ENCODE data around the gene MLC1. TPM values are rescaled to one million over a fixed set of nuclear protein-coding genes. Genes with fewer than 3 reads are reported as not detected.

The MLC1 gene
- total RNA-seq, 4 donors from 2014 or later, result not detected

DNA sequence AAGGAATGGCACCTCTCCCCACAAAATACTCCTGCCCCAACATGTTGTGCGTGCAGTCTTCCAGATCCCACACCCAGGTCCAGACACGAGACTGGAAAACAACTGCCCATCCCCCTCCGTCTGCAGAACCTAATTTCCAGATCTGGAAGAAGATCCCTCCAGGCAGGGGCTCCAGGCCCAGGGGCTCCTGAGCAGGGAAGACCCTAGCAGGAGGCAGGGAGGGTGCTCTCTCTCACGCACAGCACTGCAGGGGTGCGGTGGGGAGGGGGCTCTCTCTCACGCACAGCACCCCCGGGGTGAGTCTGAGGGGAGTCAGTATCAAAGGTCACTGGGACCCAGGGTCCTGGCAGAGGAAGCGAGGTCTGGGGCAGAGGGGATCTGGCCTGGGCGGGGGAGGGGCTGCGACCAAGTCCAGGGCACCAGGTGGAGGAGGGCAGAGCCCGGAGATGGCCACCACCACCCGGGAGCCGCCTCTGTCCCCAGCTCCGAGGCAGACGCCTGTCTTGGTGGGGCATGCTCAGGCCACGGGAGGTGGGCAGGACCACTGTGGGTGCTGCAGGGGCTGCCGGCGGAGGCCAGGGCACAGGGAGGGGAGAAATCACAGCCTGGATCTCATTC is 1.7 kb downstream of the MLC1 start:
- DNase-seq, result no peak

DNA sequence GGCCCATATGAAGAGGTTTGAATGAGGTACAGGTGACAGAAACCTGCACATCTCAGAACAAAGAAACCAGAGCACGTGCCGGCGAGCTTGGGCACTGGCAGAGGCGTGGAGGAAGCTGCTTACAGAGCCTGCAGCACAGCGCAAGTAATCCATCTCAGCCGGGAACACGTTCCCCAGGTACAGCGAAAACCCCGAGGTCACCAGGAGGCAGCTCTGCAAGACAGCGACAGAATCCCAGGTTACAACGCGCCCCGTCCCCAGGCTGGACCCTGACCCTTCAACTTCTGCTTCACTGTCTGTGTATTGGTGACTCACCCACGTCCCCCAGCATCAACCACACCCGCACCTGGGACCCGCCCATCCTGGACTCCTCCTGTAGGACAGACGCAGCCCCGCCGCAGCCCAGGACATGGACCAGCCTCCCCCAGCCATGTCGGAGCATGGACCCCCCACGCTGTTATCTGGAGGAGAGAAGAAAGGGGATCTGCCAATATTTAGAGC is 2.2 kb downstream of the MLC1 start:
- H3K9me3 ChIP-seq, result no peaks in the 10 kb centered on the region
- peak in 2 of 3 donors; percentile 67 to 70 for DNase-seq
- H3K27ac ChIP-seq, result no peak overlapping the region
- H3K4me1 ChIP-seq, result no peaks in the 10 kb centered on the region
- TF ChIP-seq, protein P1, sequence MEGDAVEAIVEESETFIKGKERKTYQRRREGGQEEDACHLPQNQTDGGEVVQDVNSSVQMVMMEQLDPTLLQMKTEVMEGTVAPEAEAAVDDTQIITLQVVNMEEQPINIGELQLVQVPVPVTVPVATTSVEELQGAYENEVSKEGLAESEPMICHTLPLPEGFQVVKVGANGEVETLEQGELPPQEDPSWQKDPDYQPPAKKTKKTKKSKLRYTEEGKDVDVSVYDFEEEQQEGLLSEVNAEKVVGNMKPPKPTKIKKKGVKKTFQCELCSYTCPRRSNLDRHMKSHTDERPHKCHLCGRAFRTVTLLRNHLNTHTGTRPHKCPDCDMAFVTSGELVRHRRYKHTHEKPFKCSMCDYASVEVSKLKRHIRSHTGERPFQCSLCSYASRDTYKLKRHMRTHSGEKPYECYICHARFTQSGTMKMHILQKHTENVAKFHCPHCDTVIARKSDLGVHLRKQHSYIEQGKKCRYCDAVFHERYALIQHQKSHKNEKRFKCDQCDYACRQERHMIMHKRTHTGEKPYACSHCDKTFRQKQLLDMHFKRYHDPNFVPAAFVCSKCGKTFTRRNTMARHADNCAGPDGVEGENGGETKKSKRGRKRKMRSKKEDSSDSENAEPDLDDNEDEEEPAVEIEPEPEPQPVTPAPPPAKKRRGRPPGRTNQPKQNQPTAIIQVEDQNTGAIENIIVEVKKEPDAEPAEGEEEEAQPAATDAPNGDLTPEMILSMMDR (IDR thresholded peaks at IDR 0.05), result no peak
- TF ChIP-seq POLR2A (IDR thresholded peaks at IDR 0.05), result no peak
- H3K36me3 ChIP-seq, result no peaks in the 10 kb centered on the region
- no peaks in the 10 kb centered on the region for H3K27me3 ChIP-seq
- H3K4me3 ChIP-seq, result no peak overlapping the region

More for the DNA sequence above, 1.7 kb downstream of the MLC1 start:
- no peaks in the 10 kb centered on the region for H3K9me3 ChIP-seq
- no peak overlapping the region for H3K4me3 ChIP-seq
- H3K4me1 ChIP-seq, result no peaks in the 10 kb centered on the region
- no peaks in the 10 kb centered on the region for H3K27me3 ChIP-seq
- TF ChIP-seq, protein P1 (IDR thresholded peaks at IDR 0.05), result no peak
- no peak for TF ChIP-seq POLR2A (IDR thresholded peaks at IDR 0.05)
- no peaks in the 10 kb centered on the region for H3K36me3 ChIP-seq
- H3K27ac ChIP-seq, result no peak overlapping the region

DNA sequence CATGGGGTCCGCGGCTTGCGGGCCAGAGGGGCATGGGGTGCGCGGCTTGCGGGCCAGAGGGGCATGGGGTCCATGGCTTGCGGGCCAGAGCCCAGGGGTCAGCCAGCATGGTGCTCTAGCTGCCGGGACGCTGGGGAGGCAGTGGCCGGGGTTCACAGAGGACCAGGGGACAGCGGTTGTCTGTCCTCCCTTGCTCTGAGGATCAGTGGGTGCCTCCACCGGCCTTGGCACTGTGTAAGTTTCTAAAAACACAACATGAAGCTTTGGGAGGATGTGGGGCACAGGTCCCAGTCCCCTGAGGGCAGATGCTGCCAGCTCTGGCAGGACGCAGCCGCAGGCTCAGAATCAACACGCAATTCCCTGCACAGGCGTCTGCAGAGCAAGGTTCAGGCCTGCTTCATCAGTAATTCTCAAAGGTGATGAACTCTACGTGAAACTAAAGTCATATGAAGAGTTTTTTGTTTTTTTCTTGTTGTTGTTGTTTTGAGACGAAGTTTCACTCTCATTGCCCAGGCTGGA is 3.0 kb downstream of the MLC1 start:
- no peak for DNase-seq
- Histone ChIP-seq H3K4me3 (no peak overlapping the region), H3K27me3 (no peaks in the 10 kb centered on the region), H3K36me3 (no peaks in the 10 kb centered on the region), H3K9me3 (no peaks in the 10 kb centered on the region), H3K27ac (no peak overlapping the region), H3K4me1 (no peaks in the 10 kb centered on the region)
- TF ChIP-seq, protein P1 (IDR thresholded peaks at IDR 0.05), result no peak
- no peak for TF ChIP-seq POLR2A (IDR thresholded peaks at IDR 0.05)

DNA sequence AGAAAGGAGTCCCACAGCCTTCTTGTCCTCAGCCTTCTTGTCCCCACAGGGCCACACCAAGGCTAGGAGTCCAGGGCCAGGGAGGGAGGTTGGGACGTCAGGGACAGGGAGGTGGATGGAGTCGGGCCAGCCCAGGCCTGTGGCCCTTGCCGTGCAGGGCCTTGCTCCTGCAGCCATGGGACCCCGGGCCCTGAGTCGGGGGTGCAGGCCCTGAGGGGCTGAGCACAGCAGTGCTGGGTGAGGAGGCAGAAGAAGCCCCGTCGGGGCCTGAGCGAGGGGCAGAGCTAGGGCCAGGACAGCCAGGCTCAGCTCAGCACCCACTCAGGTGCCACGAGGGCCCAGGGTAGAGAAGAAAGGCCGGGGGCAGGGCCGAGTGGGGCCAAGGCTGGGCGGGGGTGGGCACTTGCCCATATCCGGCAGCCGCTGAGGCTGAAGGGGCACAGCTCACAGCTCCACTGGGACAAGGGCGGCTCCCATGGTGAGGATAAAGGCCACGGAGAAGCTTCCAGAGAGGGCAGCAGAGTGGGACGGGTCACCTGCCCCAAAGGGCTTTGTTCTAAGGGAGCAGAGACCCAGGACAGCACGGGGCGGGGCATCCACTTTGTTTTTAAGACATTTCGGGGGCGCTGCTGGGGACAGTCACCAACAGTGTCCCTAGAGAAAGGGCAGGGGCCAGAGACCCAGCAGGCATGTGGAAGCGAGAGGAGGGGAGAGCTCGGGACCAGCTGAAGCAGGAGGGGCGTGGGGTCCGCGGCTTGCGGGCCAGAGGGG is 3.6 kb downstream of the MLC1 start:
- H3K27me3 ChIP-seq, result no peaks in the 10 kb centered on the region
- H3K9me3 ChIP-seq, result no peaks in the 10 kb centered on the region
- no peaks in the 10 kb centered on the region for H3K4me1 ChIP-seq
- no peaks in the 10 kb centered on the region for H3K36me3 ChIP-seq
- no peak for DNase-seq
- H3K4me3 ChIP-seq, result no peak overlapping the region
- no peak for TF ChIP-seq POLR2A (IDR thresholded peaks at IDR 0.05)
- TF ChIP-seq, protein P1 (IDR thresholded peaks at IDR 0.05), result no peak
- H3K27ac ChIP-seq, result no peak overlapping the region

DNA sequence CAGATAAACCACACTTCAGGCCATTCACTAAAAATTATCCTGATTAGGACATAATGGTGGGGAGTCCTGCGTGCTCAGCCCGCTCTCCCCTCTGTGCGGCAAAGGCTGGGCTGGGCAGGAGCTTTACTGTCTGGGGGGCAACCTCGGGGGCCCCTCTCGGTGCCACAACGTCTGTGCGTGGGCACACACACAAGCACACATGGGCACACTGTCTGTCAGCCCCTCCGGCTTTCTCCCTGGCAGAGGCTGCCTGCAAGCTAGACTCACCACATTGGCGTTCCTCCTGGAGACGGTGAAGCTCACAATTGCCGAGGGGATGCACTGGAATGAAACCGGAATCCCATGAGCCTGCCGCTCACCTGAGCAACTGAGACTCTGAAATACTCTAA is 5.2 kb downstream of the MLC1 start:
- TF ChIP-seq, protein P1 (IDR thresholded peaks at IDR 0.05), result no peak
- no peak for TF ChIP-seq POLR2A (IDR thresholded peaks at IDR 0.05)
- Histone ChIP-seq H3K36me3 (no peaks in the 10 kb centered on the region), H3K9me3 (no peaks in the 10 kb centered on the region), H3K4me1 (no peaks in the 10 kb centered on the region), H3K27ac (no peak overlapping the region), H3K4me3 (no peak overlapping the region), H3K27me3 (no peaks in the 10 kb centered on the region)
- DNase-seq, result no peak
